ENCODE measurements around the gene BLTP2. TPM values are rescaled to one million over a fixed set of nuclear protein-coding genes. Genes with fewer than 3 reads are reported as not detected.

Gene BLTP2
- total and polyA plus RNA-seq, 10 of the 15 experiments (the other 5 are each of a cell fraction or from before 2014, with no cell fraction given): 14.2 to 151 (median 78.1) TPM

GRCh38 chr17:28661635-28662526, 16.9 kb upstream of the BLTP2 start, which contains the start of the genes SDF2 and SUPT6H (continued):
- TF ChIP-seq BRCA1 (IDR thresholded peaks at IDR 0.05; ENCODE audit: low read depth, low read length) (no peak), NFYB (IDR thresholded peaks at IDR 0.05; ENCODE audit: insufficient read depth, low read depth, low read length) (no peak), GABPA (IDR thresholded peaks at IDR 0.05; ENCODE audit: low read depth) (peak; percentile 90), RCOR1 (conservative IDR thresholded peaks at IDR 0.05; ENCODE audit: low read depth, low read length) (no peak), ZNF384 (IDR thresholded peaks at IDR 0.05; ENCODE audit: borderline replicate concordance, low read depth, low read length) (no peak), ZBED1 (IDR thresholded peaks at IDR 0.05; ENCODE audit: borderline replicate concordance) (0 out of 2 replicates have a peak, but pooled peaks have one; percentile 52), PRDM15 (CRISPR knock-in tag; IDR thresholded peaks at IDR 0.05) (no peak), SRF (IDR thresholded peaks at IDR 0.05; ENCODE audit: low read depth in 2 of 2, low read length in 2 of 2) (no peak), NFIC (IDR thresholded peaks at IDR 0.05; ENCODE audit: low read depth, low read length) (no peak), NR2C2 (IDR thresholded peaks at IDR 0.05; ENCODE audit: borderline replicate concordance, control insufficient read depth, insufficient read length, low read depth) (no peak), POLR2A (IDR thresholded peaks at IDR 0.05; ENCODE audit: low read depth, low read length) (peak; percentile 83), USF1 (IDR thresholded peaks at IDR 0.05; ENCODE audit: borderline replicate concordance, extremely low read length, insufficient read depth, low read depth, low read length) (no peak), PKNOX1 (IDR thresholded peaks at IDR 0.05) (peak; percentile 76), SIN3A (IDR thresholded peaks at IDR 0.05; ENCODE audit: low read depth, low read length) (no peak; the same call in 1 of the 2 replicates), STAT3 (IDR thresholded peaks at IDR 0.05; ENCODE audit: low read depth, low read length) (no peak), ZBTB11 (CRISPR knock-in tag; IDR thresholded peaks at IDR 0.05) (no peak), CTCF (IDR thresholded peaks at IDR 0.05 in 2 of 3, conservative IDR thresholded peaks at IDR 0.05 in 1 of 3; ENCODE audit: control insufficient read depth in 2 of 3, extremely low read depth in 1 of 3, insufficient read depth in 1 of 3, low read depth in 3 of 3, low read length in 3 of 3) (0 out of 6 replicates have a peak, but pooled peaks of 1 of the 3 experiments have one; percentile 16)
